ENCODE results near the gene CANT1.
"Not testable (repeated sequence)": the region's sequence is repeated elsewhere in the genome, so short reads cannot be mapped to it uniquely, and the experiment has no call there.

The CANT1 gene

GRCh38 chr17:79026376-79027273, 17.1 kb upstream of the CANT1 start:
- Histone ChIP-seq H3K9me3 (ENCODE audit: control insufficient read depth, low read length) (no peaks in the 10 kb centered on the region), H3K4me1 (ENCODE audit: control insufficient read depth, insufficient read depth, low read length, poor library complexity, severe bottlenecking) (peaks cover 32% of the 10 kb centered on the region), H3K4me3 (ENCODE audit: extremely low read depth, insufficient read depth, low read length, poor library complexity, severe bottlenecking) (no peak overlapping the region), H3K27ac (ENCODE audit: low read depth, low read length, severe bottlenecking) (no peak overlapping the region), H3K36me3 (ENCODE audit: control insufficient read depth, insufficient read depth, low read length) (no peaks in the 10 kb centered on the region)
- 83 to 87% methylated on average over 10 to 12 of the region's 16 CpGs for WGBS, 2 experiments (ENCODE audit: insufficient coverage in 2 of 2)

GRCh38 chr17:79024901-79025737, 15.6 kb upstream of the CANT1 start:
- Histone ChIP-seq H3K4me3 (ENCODE audit: extremely low read depth, insufficient read depth, low read length, poor library complexity, severe bottlenecking) (peak overlapping the region; percentile 43), H3K4me1 (ENCODE audit: control insufficient read depth, insufficient read depth, low read length, poor library complexity, severe bottlenecking) (peaks cover 32% of the 10 kb centered on the region), H3K36me3 (ENCODE audit: control insufficient read depth, insufficient read depth, low read length) (no peaks in the 10 kb centered on the region), H3K27ac (ENCODE audit: low read depth, low read length, severe bottlenecking) (no peak overlapping the region), H3K9me3 (ENCODE audit: control insufficient read depth, low read length) (no peaks in the 10 kb centered on the region)
- 72 to 73% methylated on average over 26 to 29 of the region's 31 CpGs for WGBS, 2 experiments (ENCODE audit: insufficient coverage in 2 of 2)

GRCh38 chr17:79023886-79024771, 14.6 kb upstream of the CANT1 start, which contains the start of gene C1QTNF1:
C1QTNF1 (plus strand) TSS chr17:79024169; CDS start chr17:79043969, 19,800 bp downstream.
- H3K36me3 ChIP-seq (ENCODE audit: control insufficient read depth, insufficient read depth, low read length): no peaks in the 10 kb centered on the region
- H3K27ac ChIP-seq (ENCODE audit: low read depth, low read length, severe bottlenecking): no peak within 1 kb of the TSS
- no peaks in the 10 kb centered on the region for H3K9me3 ChIP-seq (ENCODE audit: control insufficient read depth, low read length)
- H3K4me3 ChIP-seq (ENCODE audit: extremely low read depth, insufficient read depth, low read length, poor library complexity, severe bottlenecking): peak within 1 kb of the TSS; percentile 43
- H3K4me1 ChIP-seq (ENCODE audit: control insufficient read depth, insufficient read depth, low read length, poor library complexity, severe bottlenecking): peaks cover 32% of the 10 kb centered on the region
- 3% methylated on average over 36 to 40 of the region's 77 CpGs for WGBS, 2 experiments (ENCODE audit: insufficient coverage in 2 of 2)

GRCh38 chr17:79023180-79023705, 13.7 kb upstream of the CANT1 start:
- no peak overlapping the region for H3K27ac ChIP-seq (ENCODE audit: low read depth, low read length, severe bottlenecking)
- no peak overlapping the region for H3K4me3 ChIP-seq (ENCODE audit: extremely low read depth, insufficient read depth, low read length, poor library complexity, severe bottlenecking)
- no peaks in the 10 kb centered on the region for H3K9me3 ChIP-seq (ENCODE audit: control insufficient read depth, low read length)
- no peaks in the 10 kb centered on the region for H3K36me3 ChIP-seq (ENCODE audit: control insufficient read depth, insufficient read depth, low read length)
- WGBS, 2 experiments (ENCODE audit: insufficient coverage in 2 of 2): 75 to 77% methylated on average over 6 of the region's 12 CpGs
- H3K4me1 ChIP-seq (ENCODE audit: control insufficient read depth, insufficient read depth, low read length, poor library complexity, severe bottlenecking): peaks cover 32% of the 10 kb centered on the region

GRCh38 chr17:79022507-79022991, 13.0 kb upstream of the CANT1 start:
- Histone ChIP-seq H3K9me3 (ENCODE audit: control insufficient read depth, low read length) (peaks cover 2% of the 10 kb centered on the region), H3K4me1 (ENCODE audit: control insufficient read depth, insufficient read depth, low read length, poor library complexity, severe bottlenecking) (peaks cover 29% of the 10 kb centered on the region), H3K36me3 (ENCODE audit: control insufficient read depth, insufficient read depth, low read length) (no peaks in the 10 kb centered on the region), H3K4me3 (ENCODE audit: extremely low read depth, insufficient read depth, low read length, poor library complexity, severe bottlenecking) (no peak overlapping the region), H3K27ac (ENCODE audit: low read depth, low read length, severe bottlenecking) (no peak overlapping the region)
- 89 to 90% methylated on average over 7 to 9 of the region's 9 CpGs for WGBS, 2 experiments (ENCODE audit: insufficient coverage in 2 of 2)

- H3K36me3 ChIP-seq (ENCODE audit: control insufficient read depth, insufficient read depth, low read length); H3K27ac ChIP-seq (ENCODE audit: low read depth, low read length, severe bottlenecking); H3K9me3 ChIP-seq (ENCODE audit: control insufficient read depth, low read length); H3K4me3 ChIP-seq (ENCODE audit: extremely low read depth, insufficient read depth, low read length, poor library complexity, severe bottlenecking): not testable (repeated sequence)
- H3K4me1 ChIP-seq (ENCODE audit: control insufficient read depth, insufficient read depth, low read length, poor library complexity, severe bottlenecking): peaks cover 23% of the 10 kb centered on the region
- WGBS, 2 experiments (ENCODE audit: insufficient coverage in 2 of 2): 40 to 64% methylated on average over 1 to 2 of the region's 2 CpGs
Measured at GRCh38 chr17:79021929-79022328, 12.4 kb upstream of the CANT1 start.

GRCh38 chr17:79020631-79021301, 11.2 kb upstream of the CANT1 start:
- no peak overlapping the region for H3K4me3 ChIP-seq (ENCODE audit: extremely low read depth, insufficient read depth, low read length, poor library complexity, severe bottlenecking)

GRCh38 chr17:79019632-79020584, 10.3 kb upstream of the CANT1 start:
- Histone ChIP-seq H3K4me3 (ENCODE audit: extremely low read depth, insufficient read depth, low read length, poor library complexity, severe bottlenecking) (no peak overlapping the region), H3K36me3 (ENCODE audit: control insufficient read depth, insufficient read depth, low read length) (no peaks in the 10 kb centered on the region), H3K27ac (ENCODE audit: low read depth, low read length, severe bottlenecking) (no peak overlapping the region), H3K4me1 (ENCODE audit: control insufficient read depth, insufficient read depth, low read length, poor library complexity, severe bottlenecking) (peaks cover 13% of the 10 kb centered on the region), H3K9me3 (ENCODE audit: control insufficient read depth, low read length) (peaks cover 17% of the 10 kb centered on the region)
- WGBS, 2 experiments (ENCODE audit: insufficient coverage in 2 of 2): 64 to 68% methylated on average over 14 to 15 of the region's 19 CpGs

More at GRCh38 chr17:79020631-79021301, 11.2 kb upstream of the CANT1 start:
- H3K4me1 ChIP-seq (ENCODE audit: control insufficient read depth, insufficient read depth, low read length, poor library complexity, severe bottlenecking): peaks cover 13% of the 10 kb centered on the region
- H3K27ac ChIP-seq (ENCODE audit: low read depth, low read length, severe bottlenecking): no peak overlapping the region
- 67 to 93% methylated on average over 1 to 2 of the region's 2 CpGs for WGBS, 2 experiments (ENCODE audit: insufficient coverage in 2 of 2)
- H3K9me3 ChIP-seq (ENCODE audit: control insufficient read depth, low read length): peaks cover 12% of the 10 kb centered on the region
- H3K36me3 ChIP-seq (ENCODE audit: control insufficient read depth, insufficient read depth, low read length): no peaks in the 10 kb centered on the region

GRCh38 chr17:79019261-79019631, 9.7 kb upstream of the CANT1 start:
- Histone ChIP-seq H3K4me3 (ENCODE audit: extremely low read depth, insufficient read depth, low read length, poor library complexity, severe bottlenecking) (no peak overlapping the region), H3K9me3 (ENCODE audit: control insufficient read depth, low read length) (peaks cover 18% of the 10 kb centered on the region), H3K4me1 (ENCODE audit: control insufficient read depth, insufficient read depth, low read length, poor library complexity, severe bottlenecking) (peaks cover 6% of the 10 kb centered on the region), H3K27ac (ENCODE audit: low read depth, low read length, severe bottlenecking) (no peak overlapping the region), H3K36me3 (ENCODE audit: control insufficient read depth, insufficient read depth, low read length) (no peaks in the 10 kb centered on the region)
- WGBS, 2 experiments (ENCODE audit: insufficient coverage in 2 of 2): 100% methylated on average over 1 of the region's 2 CpGs; no CpG with 5 or more reads in 1 of the 2 experiments

All from mesodermal cell (in vitro differentiated cells).